ENCODE results near the gene GRK4.
"Not testable (repeated sequence)": the region's sequence is repeated elsewhere in the genome, so short reads cannot be mapped to it uniquely, and the experiment has no call there.

GRK4 gene

GRCh38 chr4:2958446-2958845 is 4.9 kb upstream of the GRK4 start:
- DNase-seq (ENCODE audit: low read depth in 2 of 2, low spot score in 1 of 2): no peak

- DNase-seq (ENCODE audit: low read depth in 2 of 2, low spot score in 1 of 2): not testable (repeated sequence)
Measured at GRCh38 chr4:2960450-2960849, 2.9 kb upstream of the GRK4 start.

- DNase-seq (ENCODE audit: low read depth in 2 of 2, low spot score in 1 of 2): no peak
Measured at GRCh38 chr4:2961421-2961810, 2.0 kb upstream of the GRK4 start.

- no peak for DNase-seq (ENCODE audit: low read depth in 2 of 2, low spot score in 1 of 2)
Measured at GRCh38 chr4:2961811-2962441, 1.4 kb upstream of the GRK4 start.

GRCh38 chr4:2962614-2963174 is 677 bp upstream of the GRK4 start:
- peak in 1 of 2 donors; percentile 30 for DNase-seq (ENCODE audit: low read depth in 2 of 2, low spot score in 1 of 2)

GRCh38 chr4:2963966-2964471 is 648 bp downstream of the GRK4 start:
- no peak for DNase-seq (ENCODE audit: low read depth in 2 of 2, low spot score in 1 of 2)

GRCh38 chr4:2964706-2965258 is 1.4 kb downstream of the GRK4 start:
- no peak for DNase-seq (ENCODE audit: low read depth in 2 of 2, low spot score in 1 of 2)

GRCh38 chr4:2965262-2965661 is 1.9 kb downstream of the GRK4 start:
- no peak for DNase-seq (ENCODE audit: low read depth in 2 of 2, low spot score in 1 of 2)

- no peak for DNase-seq (ENCODE audit: low read depth in 2 of 2, low spot score in 1 of 2)
Measured at GRCh38 chr4:2968381-2968780, 5.0 kb downstream of the GRK4 start.

GRCh38 chr4:2971275-2971674 is 7.9 kb downstream of the GRK4 start:
- DNase-seq (ENCODE audit: low read depth in 2 of 2, low spot score in 1 of 2): no peak

GRCh38 chr4:2977211-2978088 is 14.1 kb downstream of the GRK4 start:
- no peak for DNase-seq (ENCODE audit: low read depth in 2 of 2, low spot score in 1 of 2)

GRCh38 chr4:2981256-2981819 is 18.0 kb downstream of the GRK4 start:
- no peak for DNase-seq (ENCODE audit: low read depth in 2 of 2, low spot score in 1 of 2)

- DNase-seq (ENCODE audit: low read depth in 2 of 2, low spot score in 1 of 2): no peak
Measured at GRCh38 chr4:2982012-2982411, 18.6 kb downstream of the GRK4 start.

- not testable (repeated sequence) for DNase-seq (ENCODE audit: low read depth in 2 of 2, low spot score in 1 of 2)
Measured at GRCh38 chr4:2983715-2984114, 20.3 kb downstream of the GRK4 start.

GRCh38 chr4:2991243-2991642 is 27.9 kb downstream of the GRK4 start:
- no peak for DNase-seq (ENCODE audit: low read depth in 2 of 2, low spot score in 1 of 2)

- no peak for DNase-seq (ENCODE audit: low read depth in 2 of 2, low spot score in 1 of 2)
Measured at GRCh38 chr4:2994917-2995316, 31.5 kb downstream of the GRK4 start.

GRCh38 chr4:2995546-2996265 is 32.3 kb downstream of the GRK4 start:
- no peak for DNase-seq (ENCODE audit: low read depth in 2 of 2, low spot score in 1 of 2)

- no peak for DNase-seq (ENCODE audit: low read depth in 2 of 2, low spot score in 1 of 2)
Measured at GRCh38 chr4:2996415-2996814, 33.0 kb downstream of the GRK4 start.

- no peak for DNase-seq (ENCODE audit: low read depth in 2 of 2, low spot score in 1 of 2)
Measured at GRCh38 chr4:3007724-3008123, 44.4 kb downstream of the GRK4 start.

- no peak for DNase-seq (ENCODE audit: low read depth in 2 of 2, low spot score in 1 of 2)
Measured at GRCh38 chr4:3009422-3009821, 46.1 kb downstream of the GRK4 start.

GRCh38 chr4:3010577-3010976 is 47.2 kb downstream of the GRK4 start:
- no peak for DNase-seq (ENCODE audit: low read depth in 2 of 2, low spot score in 1 of 2)
